Dermis blood vessel endothelial cell (primary cell): ENCODE data around the gene CGGBP1. TPM values are rescaled to one million over a fixed set of nuclear protein-coding genes. Genes with fewer than 3 reads are reported as not detected.
"Not testable (repeated sequence)": the region's sequence is repeated elsewhere in the genome, so short reads cannot be mapped to it uniquely, and the experiment has no call there.

Source experiments
- DNase-seq: peaks from one replicate; pipeline ENCODE4 v3.0.0; 2010
- total RNA-seq: library from RNA; depleted of rRNA; stranded (reverse); fragments of >200 nt; gene quantifications from 2 replicates; pipeline ENCODE4 v1.2.3, GENCODE V29; 2014

Gene CGGBP1
- total RNA-seq, 1 donor from 2014 or later = 74.4 TPM

DNA sequence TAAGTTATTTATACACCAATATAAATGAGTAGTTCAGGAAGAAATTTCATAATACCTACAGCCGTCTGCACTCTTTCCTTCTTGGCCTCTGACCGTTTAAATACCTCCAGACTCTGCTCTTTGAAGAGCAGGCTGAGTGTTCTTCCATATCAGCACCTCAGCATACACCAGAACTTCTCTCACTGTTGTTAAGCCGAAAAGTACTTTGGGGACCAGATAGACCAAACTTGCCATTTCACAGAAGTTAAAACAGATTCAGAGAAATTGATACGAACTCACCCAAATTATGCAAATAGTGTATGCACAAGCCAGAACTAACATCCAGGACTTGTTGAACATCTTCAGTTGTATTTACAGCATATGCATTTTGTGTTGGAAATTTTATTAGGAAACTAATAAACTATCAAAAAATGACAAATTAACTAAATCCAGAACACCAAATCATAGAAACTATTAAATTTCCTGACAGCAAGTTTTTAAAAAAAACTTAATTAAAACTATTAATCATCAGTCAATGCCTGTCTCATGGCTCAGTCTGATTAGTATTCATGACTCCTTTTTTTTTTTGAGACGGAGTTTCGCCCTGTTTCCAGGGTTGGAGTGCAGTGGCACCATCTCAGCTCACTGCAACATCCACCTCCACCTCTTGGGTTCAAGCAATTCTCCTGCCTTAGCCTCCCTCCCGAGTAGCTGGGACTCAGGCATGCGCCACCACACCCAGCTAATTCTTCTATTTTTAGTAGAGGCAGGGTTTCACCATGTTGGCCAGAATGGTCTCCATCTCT lies 24.1 kb downstream of the CGGBP1 start:
- DNase-seq = no peak

DNA sequence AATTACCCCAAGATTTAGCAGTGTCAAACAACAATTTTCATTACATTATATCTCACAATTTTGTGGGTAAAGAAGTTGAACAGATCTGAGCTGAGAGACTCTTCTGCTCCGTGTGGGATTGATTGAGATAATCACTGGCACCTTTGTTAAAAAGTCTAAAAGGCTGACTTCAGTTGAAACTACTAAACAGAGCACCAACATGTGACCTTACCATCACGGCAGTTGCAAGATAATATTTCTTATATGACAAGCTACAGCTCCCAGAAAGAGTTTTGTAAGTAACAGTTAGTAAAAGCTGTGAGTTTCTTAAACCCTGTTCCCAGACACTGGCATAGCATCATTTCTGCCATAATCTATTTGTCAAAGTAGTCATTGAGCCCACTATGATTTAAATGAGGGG lies 25.0 kb downstream of the CGGBP1 start:
- no peak for DNase-seq

DNA sequence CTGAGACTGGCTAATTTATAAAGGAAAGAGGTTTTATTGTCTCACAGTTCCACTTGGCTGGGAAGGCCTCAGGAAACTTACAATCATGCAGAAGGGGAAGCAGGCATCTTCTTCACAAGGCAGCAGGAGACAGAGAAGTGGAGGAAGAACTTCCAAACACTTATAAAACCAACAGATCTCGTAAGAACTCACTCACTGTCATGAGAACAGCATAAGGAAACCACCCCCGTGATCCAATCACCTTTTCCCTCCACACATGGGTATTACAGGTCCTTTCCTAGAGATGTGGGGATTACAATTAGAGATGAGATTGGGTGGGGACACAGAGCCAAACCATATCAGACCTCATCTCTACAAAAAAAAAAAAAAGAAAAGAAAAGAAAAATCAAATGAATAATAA lies 25.7 kb downstream of the CGGBP1 start:
- no peak for DNase-seq

DNA sequence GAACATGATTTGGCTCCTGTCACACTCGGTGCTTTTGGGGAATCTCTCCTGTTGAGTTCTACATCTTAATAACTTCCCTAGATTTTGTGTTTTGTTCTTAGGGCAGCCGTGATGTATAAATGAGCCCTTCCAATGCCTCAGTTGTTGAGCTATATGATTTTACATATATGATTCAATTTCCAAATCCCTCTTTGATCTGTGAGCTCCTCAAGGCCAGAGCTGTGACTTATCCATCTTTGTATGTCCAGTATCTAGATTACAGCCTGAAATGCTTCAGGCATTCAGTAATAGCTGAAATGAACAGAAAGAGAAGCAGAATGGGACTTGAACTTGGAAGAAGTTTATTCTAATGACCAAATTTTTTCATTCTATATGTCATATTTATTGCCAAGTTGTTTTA lies 26.6 kb downstream of the CGGBP1 start:
- peak; percentile 9 for DNase-seq

DNA sequence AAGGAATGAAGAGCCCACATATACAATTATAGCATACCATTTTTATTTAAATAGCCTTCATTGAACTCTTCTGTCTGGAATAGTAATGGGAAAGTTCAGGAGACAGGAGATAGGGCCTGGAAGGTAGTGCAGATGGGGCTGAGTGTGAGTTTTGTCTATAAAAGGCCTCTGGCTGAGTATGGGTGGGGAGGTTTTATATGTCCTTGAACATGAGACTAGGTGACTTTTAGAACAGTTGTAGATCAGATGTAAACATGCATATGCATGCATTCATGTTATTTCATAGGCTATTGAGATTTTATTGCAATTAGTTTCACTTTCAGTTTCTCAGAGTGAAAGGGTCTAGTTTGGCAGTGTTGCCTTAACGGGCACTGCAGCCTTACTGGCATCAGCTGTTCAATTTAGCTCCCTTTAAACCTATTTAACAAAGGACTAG lies 27.1 kb downstream of the CGGBP1 start:
- peak; percentile 57 for DNase-seq

DNA sequence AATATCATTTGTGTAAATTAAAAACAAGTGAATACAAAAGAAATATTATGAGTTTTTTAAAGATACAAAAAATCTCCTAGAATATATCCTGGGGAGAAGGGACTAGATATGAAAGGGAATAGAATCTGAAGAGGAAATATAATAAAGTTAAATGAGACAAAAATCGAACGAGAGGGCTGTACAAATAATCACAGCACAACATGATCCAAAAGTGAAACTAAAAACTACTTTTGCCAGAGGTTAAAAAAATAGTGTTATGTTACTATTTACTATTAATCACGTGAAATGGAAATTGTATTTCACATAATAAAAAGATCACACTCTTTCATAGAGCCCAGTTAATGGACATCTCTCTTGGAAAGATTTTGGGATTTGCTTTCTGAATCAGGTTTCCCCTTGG lies 28.6 kb downstream of the CGGBP1 start:
- DNase-seq = peak; percentile 8

DNA sequence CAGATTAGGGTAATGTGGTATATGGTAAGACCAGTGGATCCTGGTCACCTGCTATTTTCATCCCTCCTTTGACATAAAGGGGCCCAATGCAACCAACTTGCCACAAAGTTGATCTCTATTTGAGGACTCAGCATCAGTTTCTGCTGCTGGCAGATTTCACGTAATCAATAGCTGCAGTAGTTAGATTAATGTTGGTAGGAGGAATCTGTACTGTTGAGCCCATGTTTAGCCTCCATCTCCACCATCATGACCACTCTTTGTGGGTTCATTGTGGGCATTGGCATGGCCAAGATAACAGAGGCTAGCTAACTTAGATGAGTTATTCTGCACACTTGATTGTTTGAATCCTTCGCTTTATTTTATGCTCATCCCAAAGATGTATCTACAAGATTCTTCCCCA lies 29.9 kb downstream of the CGGBP1 start:
- no peak for DNase-seq

DNA sequence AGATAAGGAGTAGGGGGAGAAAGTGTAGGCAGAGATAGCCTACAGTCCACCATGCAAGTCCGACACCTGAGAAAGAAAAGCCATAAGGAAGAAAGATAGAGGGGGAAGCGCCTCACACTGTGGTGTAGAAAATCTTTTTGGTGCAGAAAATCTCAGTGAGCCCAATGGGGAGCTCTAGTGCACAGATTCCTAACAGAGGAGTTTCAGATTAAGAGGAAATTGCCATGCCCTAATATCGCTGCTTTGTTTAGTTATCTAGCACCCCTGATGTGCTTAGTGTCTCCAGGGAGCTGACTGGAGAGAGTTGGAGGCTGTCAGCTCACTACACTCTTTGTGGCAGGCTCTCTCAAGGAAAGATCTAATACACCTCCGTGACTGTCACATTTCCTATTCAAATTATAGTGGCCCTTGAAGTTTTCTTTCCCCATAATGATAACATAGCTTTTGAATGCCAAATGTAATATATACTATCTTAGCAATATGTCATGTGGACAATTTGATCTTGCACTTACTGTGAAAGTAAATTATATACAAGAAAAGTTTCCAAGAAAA lies 33.7 kb downstream of the CGGBP1 start:
- DNase-seq = no peak

DNA sequence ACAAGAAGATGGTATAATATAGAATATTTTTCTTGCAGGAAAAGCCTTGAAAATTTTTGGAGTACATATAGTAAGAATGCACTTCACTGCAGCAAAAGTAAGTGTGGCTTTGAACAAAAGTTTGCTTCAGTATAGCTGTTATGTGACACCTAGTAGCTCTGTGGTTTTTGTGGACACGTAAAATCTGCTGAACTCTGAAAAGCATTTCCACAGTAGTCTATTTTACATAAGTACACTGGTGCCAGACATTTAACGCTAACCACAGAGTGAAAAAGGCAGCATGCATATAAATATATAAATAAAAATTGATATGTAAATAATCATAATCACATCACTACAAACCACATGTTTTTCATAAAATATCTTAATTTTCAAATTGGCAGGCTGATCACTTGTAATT lies 39.8 kb downstream of the CGGBP1 start:
- DNase-seq = no peak

DNA sequence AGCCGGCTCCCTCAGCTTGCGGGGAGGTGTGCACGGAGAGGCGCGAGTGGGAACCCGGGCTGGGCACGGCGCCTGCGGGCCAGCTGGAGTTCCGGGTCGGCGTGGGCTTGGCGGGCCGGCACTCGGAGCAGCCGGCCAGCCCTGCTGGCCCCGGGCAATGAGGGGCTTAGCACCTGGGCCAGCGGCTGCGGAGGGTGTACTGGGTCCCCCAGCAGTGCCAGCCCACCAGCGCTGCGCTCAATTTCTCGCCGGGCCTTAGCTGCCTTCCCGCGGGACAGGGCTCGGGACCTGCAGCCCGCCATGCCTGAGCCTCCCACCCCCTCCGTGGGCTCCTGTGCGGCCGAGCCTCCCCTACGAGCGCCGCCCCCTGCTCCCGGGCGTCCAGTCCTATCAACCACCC lies 43.1 kb downstream of the CGGBP1 start:
- DNase-seq = not testable (repeated sequence)

DNA sequence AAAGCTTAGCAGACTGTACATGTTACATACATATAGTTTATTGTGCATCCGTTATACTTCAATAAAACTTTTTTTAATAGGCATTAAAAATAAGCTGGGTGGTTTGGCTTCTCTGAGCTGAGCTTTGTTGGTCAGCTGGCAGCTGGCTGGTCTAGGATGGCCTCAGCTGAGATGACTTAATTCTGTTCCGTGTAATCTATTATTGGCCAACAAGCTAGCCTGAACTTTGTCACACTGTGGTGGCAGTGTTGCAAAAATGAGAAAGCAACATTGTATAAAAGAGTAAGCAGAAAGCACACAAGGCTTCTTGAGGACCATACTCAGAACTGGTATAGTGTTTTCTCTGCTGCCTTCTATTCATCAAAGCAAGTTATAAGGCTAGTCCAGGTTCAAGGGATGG lies 45.2 kb downstream of the CGGBP1 start:
- DNase-seq = no peak

DNA sequence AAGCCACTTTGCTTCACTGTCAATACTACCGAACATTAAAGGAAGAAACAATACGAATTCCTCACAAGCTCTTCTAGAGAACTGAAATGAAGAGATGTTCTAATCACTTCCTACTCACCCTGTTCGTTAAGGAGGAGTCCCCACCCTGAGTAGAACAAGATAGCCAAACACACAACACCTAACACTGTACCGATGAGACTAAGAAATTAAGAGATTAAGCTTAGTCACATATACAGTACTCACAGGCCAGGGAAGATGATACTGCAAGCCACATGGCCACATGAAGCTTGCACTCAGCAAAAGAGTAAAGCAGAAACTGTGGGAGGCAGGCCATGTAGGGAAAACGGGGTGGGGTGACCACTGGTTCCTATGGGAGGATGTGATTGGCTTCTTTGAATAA lies 48.0 kb downstream of the CGGBP1 start:
- DNase-seq = no peak

DNA sequence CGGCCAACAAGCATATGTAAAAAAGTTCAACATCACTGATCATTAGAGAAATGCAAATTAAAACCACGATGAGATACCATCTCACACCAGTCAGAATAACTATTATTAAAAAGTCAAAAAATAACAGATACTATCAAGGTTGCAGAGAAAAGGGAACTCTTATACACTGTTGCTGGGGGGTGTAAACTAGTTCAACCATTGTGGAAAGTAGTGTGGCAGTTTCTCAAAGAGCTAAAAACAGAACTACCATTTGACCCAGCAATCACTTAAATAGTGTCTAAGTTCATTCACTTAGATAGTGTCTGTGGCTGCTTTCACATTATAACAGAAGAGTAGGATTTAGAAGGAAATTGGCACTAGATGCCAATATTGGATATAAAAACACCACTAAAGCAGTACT lies 49.7 kb downstream of the CGGBP1 start:
- DNase-seq = no peak

DNA sequence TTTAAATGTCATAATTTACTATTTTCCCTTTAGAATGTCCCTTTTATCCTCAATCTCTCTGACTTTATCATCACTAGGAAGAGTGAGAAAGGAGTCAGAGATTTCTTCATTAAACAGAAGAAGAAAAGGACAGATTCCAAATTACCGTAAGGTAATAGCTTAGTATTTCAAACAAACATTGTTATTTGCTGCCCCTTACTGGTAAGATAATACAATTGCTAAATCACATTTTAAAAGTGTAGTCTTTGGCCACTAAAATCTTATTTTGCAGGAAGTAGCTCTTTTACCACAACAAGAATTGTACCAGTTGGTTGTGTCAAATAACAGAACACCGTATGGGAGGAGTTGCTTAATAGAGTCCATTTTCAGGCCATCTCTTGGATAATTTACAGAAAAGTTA lies 53.7 kb downstream of the CGGBP1 start:
- peak; percentile 40 for DNase-seq

DNA sequence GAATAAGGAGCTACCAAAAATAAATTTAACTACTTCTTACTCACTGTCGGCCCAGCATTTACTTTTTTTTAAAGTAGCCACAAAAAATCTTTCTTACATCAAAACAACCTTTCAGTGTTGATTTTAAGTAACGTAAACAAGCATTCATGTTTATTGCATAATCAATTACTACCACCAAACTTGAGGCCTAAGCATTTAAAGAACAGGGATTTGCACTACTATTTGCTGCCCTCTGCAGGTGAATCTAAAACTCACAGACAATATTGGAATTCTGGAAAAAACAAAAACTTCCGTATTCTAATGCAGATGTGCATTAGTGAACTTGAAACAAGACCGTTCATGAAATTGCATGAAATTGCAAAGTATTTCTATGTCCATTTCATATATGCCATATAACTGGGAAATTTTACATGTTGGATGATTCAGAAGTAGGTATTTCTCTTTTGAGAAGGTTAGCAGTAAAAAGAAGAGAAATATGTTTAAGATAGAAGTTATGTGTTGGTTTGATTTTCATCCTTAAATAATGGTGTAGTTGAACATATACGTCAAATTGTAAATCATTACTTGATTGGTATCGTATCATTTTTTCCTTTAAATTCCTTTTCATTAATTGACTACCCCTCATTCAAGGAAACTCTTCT lies 55.6 kb downstream of the CGGBP1 start:
- DNase-seq = peak; percentile 70

DNA sequence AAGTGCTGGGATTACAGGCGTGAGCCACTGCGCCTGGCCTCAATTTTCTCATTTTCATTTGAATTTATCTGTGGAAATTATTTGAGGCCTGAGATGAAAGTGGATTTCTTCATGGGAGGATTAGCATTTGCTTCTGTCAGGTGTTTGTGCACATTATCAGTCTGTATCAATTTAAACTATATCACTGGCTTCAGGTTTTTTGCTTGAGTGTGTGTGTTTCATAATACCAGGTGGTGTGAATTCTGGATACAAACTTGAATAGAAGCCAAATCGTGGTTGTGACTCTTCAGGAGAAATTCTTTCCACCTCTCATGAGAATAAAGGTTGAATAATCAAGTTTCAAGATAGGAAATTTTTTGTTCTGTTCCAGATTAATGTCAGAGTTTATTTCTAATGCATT lies 56.4 kb downstream of the CGGBP1 start:
- DNase-seq = no peak

Other genes with a start within 250 kb of the CGGBP1 start
- 20.4 and 25.4 TPM in 2 replicates for gene ZNF654, start 250 bp upstream of the CGGBP1 start, total RNA-seq
- gene C3orf38, start 91.0 kb upstream of the CGGBP1 start, total RNA-seq = 22.6 and 25.0 TPM in 2 replicates